GM20431 (cell line): ENCODE data around the gene RNF111.

Experiments
- in situ Hi-C: fragments of 300-500 bp; cut with MseI, MboI; formaldehyde crosslinking; loops from one replicate; pipeline ENCODE4 v1.15.0; 2020; ENCODE audit warnings: low sequenced_read_pairs; ENCODE audit not compliant: unreplicated experiment

The RNF111 gene

DNA sequence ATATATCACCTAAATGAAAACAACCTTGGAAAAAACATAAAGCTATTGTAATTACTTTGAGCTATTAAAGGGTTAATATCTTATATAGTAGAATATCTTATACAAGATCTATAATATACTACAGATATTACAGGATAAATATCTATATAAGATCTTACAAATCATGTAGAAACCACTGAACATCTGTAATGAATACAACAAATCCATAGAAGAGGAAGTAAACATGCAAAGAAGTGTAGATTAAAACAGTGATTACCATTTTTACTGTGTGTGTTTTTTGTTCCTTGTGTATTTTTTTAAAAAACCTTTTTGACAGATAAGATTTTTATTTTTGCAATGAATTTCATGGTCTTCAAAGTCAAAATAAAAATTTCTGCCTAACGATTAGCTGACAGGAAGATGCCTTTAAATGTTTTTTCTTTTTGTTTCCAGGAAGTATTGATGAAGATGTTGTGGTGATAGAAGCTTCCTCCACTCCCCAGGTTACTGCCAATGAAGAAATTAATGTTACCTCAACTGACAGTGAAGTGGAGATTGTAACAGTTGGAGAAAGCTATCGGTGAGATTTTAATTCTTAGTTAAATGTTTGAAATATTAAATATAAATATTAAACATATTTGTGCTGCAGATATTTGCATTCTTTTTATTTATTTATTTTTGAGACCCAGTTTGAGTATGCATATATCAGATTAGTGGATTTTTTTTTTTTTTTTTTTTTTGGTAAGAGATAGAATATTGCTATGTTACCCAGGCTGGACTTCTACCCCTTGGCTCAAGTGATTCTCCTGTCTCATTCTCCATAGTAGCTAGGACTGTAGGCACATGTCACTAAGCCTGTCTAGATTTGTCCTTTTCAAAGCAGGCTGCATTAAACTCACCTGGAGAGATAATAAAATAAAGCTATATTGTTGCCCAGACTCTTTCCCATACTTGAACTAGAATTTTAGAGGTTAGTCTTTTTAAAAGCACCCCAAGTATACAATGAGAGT is 64.7 kb downstream of the RNF111 start:
- in situ Hi-C loops = no loop called here

DNA sequence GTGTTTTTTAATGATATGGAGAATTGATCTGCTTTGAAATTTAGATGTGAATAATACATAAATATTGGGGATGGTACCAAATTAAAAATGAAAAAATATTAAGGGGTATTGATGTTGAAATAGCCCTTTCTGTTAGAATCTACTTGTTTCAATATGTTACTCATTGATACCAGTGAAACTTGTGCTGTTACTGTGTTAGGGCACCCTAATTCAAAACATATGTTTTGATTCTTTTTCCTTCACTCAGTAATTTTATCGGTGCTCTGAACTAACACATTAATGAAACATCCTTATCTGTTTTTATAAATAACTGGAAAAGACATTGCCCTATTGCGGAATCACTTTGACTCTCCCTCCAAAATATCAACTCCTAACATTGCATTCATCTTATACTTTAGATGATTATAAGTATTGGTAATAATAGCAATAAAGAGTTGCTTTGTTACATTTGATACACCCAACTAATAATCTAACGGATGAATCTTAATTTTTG is 65.5 kb downstream of the RNF111 start:
- in situ Hi-C loops = no loop called here

DNA sequence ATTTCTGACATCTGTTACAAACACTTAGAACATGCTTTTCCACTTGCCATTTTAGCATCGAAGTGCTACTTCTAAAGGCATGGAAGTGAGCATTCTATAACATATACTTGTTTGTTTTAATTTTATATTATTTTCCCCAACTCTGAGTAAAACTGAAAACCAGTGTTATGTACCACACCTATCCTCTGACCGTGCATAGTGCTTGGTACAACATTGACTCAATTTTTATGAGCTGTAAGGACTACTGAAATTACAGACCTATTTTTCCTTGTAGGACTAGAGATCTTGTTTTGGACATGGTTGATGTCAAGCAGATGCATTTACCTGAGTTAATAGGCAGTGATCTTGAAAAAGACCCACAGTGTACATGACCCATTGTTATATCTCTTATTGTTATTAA is 66.0 kb downstream of the RNF111 start:
- in situ Hi-C loops = no loop called here

DNA sequence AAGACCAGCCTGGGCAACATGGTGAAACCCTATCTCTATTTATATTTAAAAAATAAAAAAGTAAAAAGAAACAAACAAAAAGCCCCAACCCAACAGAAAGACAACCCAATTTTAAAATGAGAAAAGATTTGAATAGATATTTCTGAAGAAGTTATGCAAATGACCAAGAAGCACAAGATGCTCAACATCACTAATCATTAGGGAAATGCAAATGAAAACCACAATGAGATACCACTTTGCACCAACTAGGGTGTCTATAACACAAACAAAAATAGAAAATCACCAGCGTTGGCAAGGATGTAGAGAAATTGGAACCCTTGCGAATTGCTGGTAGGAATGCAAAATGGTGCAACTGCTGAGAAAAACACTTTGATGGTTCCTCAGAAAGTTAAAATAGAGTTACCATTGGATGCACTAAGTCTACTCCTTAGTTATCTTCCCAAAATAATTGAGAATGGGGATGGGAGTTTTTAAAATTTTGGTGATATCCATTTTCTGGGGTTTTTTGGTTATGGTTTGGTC is 71.7 kb downstream of the RNF111 start:
- in situ Hi-C loops = no loop called here

DNA sequence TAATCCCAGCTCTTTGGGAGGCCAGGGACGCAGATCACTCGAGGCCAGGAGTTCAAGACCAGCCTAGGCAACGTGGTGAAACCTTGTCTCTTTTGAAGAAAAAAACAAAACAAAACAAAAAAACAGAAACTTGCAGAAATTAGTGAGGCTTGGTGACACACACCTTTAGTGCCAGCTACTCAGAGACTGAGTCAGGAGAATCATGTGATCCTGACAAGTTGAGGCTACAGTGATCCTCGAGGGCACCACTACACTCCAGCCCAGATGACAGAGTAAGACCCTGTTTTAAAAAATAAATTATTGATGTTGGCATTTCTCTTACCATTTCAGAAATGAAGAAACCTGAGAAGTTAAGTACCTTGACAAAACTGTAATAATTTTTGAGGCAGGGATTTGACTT is 72.9 kb downstream of the RNF111 start:
- in situ Hi-C loops = no loop called here

DNA sequence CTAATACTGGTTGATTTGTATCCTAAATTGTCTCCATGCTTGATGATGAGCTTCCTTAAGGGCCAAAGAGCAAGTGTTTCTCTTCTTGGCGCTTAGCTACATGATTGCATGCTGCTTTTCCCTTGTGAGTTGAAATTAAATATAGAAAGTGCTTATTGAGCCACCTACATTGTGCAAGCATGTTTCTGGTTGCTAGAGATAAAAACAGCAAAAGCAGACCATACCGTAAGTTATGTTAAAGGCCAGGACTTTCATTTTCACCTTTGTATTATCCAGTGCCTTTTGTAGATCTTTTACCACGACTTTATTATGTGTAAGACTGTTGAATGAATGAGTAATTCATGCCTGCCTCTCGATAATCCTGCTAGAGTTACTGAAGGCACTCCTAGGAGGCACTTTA is 75.6 kb downstream of the RNF111 start:
- in situ Hi-C loops = no loop called here

DNA sequence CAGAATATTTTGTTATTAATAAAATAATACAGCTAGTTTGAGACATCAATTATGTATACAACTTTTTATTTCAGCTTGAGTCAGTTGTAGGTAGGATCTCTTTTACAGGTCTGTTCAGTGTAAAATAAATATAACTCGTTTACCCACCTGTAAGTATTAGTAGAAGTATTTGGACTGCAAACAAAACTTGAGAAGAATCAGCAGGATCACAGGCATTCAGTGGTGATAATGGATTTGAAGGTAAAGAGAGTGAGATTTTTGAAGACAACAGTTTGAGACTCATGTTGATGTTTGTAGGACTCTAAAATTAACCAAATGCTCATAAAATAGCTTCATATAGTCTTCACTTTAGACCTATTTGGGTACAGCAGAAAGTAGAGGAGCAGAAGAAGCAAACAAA is 82.0 kb downstream of the RNF111 start:
- in situ Hi-C loops = no loop called here

DNA sequence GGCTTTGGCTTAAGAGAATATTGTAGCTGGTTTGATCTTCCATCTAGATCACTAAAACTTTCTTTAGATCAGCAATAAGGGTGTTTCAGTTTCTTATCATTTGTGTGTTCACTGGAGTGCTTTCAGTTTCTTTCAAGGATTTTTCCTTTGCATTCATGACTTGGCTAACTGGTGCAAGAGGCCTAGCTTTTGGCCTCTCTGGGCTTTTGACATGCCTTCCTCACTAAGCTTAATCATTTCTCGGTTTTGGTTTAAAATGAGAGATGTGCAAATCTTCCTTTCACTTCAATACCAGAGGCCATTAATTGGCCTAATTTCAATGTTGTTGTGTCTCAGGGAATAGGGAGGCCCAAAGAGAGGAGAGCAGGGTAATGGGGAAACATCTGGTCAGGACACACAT is 87.1 kb downstream of the RNF111 start:
- in situ Hi-C loops = no loop called here

DNA sequence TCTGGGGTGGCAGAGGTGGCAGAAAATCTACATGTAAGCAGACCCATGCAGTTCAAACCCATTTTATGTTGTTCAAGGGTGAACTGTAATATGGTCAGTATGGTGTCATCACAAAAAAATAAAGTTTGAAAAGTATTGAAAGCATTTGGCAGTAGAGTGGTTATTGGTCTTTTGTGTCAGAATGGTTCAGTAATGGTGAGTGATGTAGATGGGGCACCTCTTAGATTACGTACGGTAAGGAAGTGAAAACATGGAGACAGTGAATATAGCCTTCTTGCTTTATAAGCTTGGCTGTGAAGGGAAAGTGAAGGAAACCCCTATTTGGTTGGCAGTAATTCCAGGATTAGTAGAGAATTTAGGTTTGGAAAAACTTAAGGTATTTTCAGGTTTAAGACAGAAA is 100.3 kb downstream of the RNF111 start:
- in situ Hi-C loops = no loop called here

DNA sequence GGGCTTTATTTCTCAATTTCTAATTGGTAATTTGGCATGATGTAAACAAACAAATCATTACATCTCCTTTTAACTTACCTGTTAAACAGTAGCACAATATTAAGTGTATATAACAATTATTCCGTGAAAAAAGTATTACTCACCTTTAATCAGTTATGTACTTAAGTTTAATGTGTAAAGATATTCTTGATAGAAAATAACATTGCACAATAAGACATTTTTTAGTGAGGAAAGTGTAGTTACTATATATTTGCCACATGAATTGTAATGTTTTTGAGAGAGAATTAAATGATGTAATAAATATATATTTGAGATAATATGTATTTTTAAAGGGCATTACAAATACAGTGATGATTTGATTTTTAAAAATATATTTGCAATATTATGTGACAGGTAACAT is 106.6 kb downstream of the RNF111 start:
- in situ Hi-C loops = no loop called here

DNA sequence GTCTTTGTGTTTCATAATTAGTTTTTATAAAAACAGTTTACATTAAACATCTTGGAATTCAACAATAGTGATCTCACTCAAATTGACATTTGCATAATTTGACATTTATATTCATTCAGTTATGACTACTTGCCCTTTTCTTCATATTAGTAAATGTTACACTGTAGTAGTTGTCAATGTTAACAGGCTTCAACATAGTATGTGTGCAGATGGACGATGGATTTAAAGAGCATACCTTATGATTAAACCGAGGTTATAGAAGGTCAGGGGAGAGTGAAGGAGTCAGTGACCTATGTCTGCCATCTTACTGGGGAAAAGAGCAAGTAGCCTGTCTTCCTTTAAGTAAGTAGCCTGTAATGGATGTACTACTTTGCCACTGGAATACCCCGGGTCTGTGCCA is 109.0 kb downstream of the RNF111 start:
- in situ Hi-C loops = no loop called here

DNA sequence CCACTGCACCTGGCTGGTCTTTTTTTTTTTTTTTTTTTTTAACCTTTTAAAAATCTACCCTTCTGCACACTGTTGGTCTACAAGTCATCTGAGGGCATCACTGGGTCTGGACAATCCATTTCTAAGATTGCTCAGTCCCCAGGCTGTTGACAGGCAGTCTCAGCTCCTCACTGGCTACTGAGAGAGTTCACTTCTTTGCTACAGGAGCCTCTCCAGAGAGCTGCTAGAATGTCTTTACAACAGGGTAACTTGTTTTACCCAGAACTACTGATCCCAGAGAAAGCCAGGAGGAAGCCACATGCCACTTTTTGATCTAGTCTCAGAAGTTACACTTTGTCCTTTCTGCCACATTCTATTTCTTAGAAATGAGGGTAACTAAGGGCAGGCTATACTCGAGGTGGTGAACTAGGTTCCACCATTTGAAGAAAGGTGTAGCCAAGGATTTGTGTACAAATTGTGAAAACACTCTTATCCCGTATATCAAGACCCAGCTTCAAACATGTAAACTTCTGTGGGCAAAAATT is 111.8 kb downstream of the RNF111 start:
- in situ Hi-C loops = no loop called here

DNA sequence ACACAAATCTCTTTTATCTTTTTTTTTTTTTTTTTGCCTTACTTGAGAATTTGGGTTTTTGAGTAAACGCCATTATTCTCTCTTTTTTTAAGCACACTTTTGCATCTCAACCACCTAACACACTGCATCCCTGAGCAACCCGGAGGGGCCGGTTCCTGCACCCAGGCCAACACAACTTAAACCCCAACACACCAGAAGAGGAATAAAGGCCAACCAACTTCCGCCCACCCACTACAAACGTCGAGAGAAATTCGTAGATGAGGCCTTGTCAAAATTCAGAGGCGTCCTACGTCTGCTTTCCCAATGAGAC is 117.1 kb downstream of the RNF111 start:
- in situ Hi-C loops = no loop called here

DNA sequence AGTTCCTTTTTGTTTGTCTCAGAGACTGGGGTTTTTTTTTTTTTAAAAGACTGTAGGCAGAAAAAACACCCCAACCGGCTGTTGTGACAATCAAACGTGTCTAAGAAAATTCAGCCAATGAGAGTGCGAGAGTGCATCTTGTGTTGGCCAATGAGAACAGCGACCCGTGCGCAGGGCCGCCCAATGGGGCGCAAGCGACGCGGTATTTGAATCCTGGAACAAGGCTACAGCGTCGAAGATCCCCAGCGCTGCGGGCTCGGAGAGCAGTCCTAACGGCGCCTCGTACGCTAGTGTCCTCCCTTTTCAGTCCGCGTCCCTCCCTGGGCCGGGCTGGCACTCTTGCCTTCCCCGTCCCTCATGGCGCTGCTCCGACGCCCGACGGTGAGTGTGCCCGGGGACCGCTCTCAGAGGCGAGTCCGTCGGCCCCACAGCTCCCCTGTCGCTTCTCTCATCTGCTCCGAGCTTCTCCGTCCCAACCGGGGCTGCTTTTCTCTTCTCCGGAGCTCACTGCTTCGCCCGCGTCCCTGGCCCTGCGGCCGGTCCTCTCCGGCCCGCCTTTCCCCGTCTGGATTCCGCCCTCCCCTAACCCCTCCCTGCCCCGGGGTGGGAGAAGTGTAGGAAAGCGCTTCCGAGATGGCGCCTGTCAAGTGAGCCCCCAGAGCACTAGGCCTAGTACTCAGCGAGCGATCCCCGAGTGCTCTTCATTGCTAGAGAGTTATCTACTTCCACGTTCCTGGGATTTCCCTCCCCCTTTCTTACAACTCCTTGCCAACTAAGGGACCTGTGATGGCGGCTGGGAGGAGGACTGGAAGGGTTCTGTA is 117.7 kb downstream of the RNF111 start, which contains the start of gene CCNB2:
CCNB2 (plus strand) TSS at position 235 of the 821 bp plus-strand sequence; CDS start at position 358, 123 bp downstream.
- in situ Hi-C loops = no loop called here

DNA sequence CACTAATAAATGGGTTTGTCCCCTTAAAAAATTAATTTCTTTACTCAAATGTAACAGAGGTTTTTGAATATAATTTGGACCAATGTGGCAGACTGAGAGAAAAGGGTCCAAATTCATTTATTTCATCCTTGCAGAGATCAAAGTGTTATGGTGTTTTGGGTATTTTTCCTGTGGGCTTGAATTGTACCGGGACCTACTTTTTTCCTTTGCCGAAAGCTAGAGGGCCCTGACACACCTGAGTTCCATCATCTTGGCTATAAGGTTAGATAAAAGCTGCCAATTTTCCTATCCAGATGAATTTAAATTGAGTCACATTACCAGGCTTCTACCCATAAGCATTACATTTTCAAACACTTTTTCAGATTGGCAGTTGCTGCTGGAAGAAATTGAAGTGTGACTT is 118.4 kb downstream of the RNF111 start:
- in situ Hi-C loops = no loop called here

DNA sequence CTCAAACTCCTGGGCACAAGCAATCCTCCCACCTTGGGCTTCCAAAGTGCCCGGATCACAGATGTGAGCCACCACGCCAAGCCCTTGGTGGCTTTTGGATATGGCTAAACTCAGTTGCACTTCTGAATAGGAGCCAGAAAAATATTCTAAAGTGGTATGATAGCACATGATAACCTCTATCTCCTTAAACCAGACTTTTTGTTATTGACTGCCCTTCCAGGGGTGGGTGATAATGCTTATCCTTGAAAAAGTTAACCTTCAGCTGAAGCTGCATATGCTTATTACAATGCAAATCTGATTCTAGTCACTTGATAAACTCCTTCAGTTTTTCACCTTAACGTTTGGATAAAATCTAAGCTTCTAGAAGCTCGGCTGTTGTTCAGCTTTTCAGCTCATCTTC is 123.8 kb downstream of the RNF111 start:
- in situ Hi-C loops = no loop called here

DNA sequence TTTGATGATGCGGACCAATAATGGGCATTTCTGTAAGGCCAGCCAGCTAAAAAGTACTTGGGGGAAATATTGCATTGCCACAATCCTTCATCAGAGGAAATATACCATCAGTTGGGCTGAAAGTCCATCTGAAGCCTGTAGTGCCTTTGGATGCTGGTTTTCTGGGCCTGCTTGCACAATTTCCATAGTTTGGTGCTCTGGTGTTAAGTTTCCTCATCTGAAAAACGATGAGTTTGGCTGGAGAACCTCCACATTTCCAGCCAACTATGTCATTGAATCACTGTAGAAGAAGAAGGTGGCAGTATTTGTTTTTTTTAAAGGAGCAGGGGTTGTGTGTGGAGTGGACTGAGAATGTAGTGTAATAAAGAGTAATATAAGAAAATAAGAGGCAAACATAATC is 127.6 kb downstream of the RNF111 start:
- in situ Hi-C loops = no loop called here

DNA sequence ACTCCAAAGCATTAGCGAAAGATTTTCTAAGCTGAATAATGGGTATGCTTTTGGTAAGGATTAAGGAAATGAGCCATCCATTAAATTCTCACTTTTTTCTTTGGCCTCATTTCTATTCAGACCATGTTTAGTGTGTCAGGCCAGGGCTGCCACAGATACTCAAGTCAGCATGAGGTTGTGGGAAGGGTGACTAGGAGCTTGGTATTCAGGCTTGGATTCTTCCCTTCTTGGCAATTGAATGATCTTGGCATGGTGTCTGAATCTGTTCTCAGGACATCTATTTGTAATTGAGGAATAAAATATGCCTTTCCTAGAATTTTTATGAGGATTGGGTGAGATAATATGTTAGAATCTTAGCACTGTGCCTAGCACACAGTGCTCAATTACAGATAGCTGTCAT is 128.7 kb downstream of the RNF111 start:
- in situ Hi-C loops = no loop called here

DNA sequence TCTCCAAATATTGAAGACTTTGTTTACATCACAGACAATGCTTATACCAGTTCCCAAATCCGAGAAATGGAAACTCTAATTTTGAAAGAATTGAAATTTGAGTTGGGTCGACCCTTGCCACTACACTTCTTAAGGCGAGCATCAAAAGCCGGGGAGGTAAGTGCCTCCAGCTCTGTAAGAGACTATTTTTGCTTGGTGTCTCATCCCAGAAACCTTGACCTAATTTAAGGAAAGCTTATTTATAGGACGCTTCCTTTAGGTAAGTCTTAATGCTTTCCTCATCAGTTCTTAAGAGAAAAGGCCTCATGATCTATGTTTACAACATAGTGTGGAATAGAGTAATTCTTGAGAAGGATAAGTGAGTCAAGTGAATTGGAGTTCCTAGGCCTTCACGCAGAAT is 129.3 kb downstream of the RNF111 start:
- in situ Hi-C loops = no loop called here

DNA sequence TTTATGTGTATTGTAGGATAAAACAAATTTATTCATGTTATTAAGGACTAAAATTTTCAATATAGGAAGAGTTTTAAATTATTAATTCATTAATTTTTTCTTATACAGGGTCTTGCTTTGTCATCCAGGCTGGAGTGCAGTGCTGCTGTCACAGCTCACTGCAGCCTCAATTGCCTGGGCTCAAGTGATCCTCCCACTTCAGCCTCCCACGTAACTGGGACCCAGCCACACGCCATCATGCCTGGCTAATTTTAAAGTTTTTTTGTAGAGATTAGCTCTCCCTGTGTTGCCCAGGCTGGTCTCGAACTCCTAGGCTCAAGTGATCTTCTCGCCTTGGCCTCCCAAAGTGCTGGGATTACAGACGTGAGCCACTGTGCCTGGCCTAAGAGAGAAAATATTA is 132.2 kb downstream of the RNF111 start:
- in situ Hi-C loops = no loop called here

DNA sequence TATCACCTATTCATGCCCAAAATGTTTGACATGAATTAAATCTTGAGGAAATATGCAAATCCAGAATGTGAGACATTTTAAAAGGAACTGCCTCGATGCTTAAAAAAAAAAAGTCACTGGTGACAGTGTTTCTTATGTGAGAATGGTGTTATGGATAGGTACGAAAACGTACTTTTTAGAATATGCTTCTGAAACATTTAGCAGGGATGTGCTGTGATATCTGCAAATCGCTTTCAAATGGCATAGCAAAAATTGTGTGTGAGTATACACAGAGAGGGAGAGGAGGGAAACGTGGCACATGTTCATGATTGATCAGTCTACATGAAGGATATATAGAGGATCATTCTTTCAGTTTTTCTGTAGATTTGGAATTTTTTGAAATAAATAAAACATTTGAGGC is 133.5 kb downstream of the RNF111 start:
- in situ Hi-C loops = no loop called here
